HG03442 (cell line): ENCODE data around the gene NRCAM.

Source experiments
- ATAC-seq: cut with Tn5 transposase; IDR thresholded peaks from one replicate; pipeline ENCODE4 v1.9.1; 2021; ENCODE audit warnings: mild to moderate bottlenecking, moderate library complexity; ENCODE audit not compliant: unreplicated experiment

The NRCAM gene

GRCh38 chr7:108460964-108461363, 4.7 kb upstream of the NRCAM start:
- ATAC-seq: no peak

GRCh38 chr7:108459922-108460551, 3.8 kb upstream of the NRCAM start:
- no peak for ATAC-seq

GRCh38 chr7:108457871-108458270, 1.6 kb upstream of the NRCAM start:
- ATAC-seq: no peak

GRCh38 chr7:108456845-108457540, 757 bp upstream of the NRCAM start:
- no peak for ATAC-seq

- ATAC-seq: peak; percentile 19
Measured at GRCh38 chr7:108455551-108455997, 662 bp downstream of the NRCAM start.

- ATAC-seq: no peak
Measured at GRCh38 chr7:108454674-108455550, 1.3 kb downstream of the NRCAM start.

- ATAC-seq: no peak
Measured at GRCh38 chr7:108454317-108454673, 1.9 kb downstream of the NRCAM start.

- ATAC-seq: no peak
Measured at GRCh38 chr7:108453320-108453719, 2.9 kb downstream of the NRCAM start.

GRCh38 chr7:108452707-108453106, 3.5 kb downstream of the NRCAM start:
- no peak for ATAC-seq

- no peak for ATAC-seq
Measured at GRCh38 chr7:108451296-108451848, 4.9 kb downstream of the NRCAM start.

- ATAC-seq: no peak
Measured at GRCh38 chr7:108450160-108450559, 6.1 kb downstream of the NRCAM start.

- ATAC-seq: no peak
Measured at GRCh38 chr7:108449521-108449920, 6.7 kb downstream of the NRCAM start.

- no peak for ATAC-seq
Measured at GRCh38 chr7:108448584-108449505, 7.4 kb downstream of the NRCAM start.

GRCh38 chr7:108442039-108442568, 14.1 kb downstream of the NRCAM start:
- ATAC-seq: no peak

- no peak for ATAC-seq
Measured at GRCh38 chr7:108441392-108441955, 14.8 kb downstream of the NRCAM start.

GRCh38 chr7:108440613-108441012, 15.6 kb downstream of the NRCAM start:
- ATAC-seq: no peak

GRCh38 chr7:108436906-108437305, 19.3 kb downstream of the NRCAM start:
- no peak for ATAC-seq

GRCh38 chr7:108434010-108434409, 22.2 kb downstream of the NRCAM start:
- ATAC-seq: no peak

GRCh38 chr7:108431099-108431498, 25.1 kb downstream of the NRCAM start:
- ATAC-seq: no peak

- no peak for ATAC-seq
Measured at GRCh38 chr7:108430664-108431063, 25.6 kb downstream of the NRCAM start.
